Muscle of leg (tissue), 11 donors: ENCODE measurements around the gene KANSL1. TPM values are rescaled to one million over a fixed set of nuclear protein-coding genes. Genes with fewer than 3 reads are reported as not detected.
"Not testable (repeated sequence)": the region's sequence is repeated elsewhere in the genome, so short reads cannot be mapped to it uniquely, and the experiment has no call there.

Experiments
- DNase-seq: peaks from one replicate; pipeline ENCODE4 v3.0.0; 2013
- H3K27ac ChIP-seq: one replicate; pipeline ENCODE4 v1.5.1; 2013; ENCODE audit warnings: mild to moderate bottlenecking, low read length, control low read depth
- H3K27me3 ChIP-seq: one replicate; pipeline ENCODE4 v1.6.1; 2013; ENCODE audit warnings: low read length; ENCODE audit not compliant: control insufficient read depth, insufficient read depth
- H3K36me3 ChIP-seq: one replicate; pipeline ENCODE4 v1.6.1; 2013; ENCODE audit warnings: low read length; ENCODE audit not compliant: control insufficient read depth, insufficient read depth
- H3K4me1 ChIP-seq: one replicate; pipeline ENCODE4 v1.6.1; 2013; ENCODE audit warnings: low read length; ENCODE audit not compliant: control insufficient read depth, insufficient read depth
- H3K4me3 ChIP-seq: one replicate; pipeline ENCODE4 v1.5.1; 2013; ENCODE audit warnings: low read length, control low read depth
- H3K9me3 ChIP-seq: replicated peaks from 2 replicates; pipeline ENCODE4 v1.6.1; 2013; ENCODE audit warnings: low read depth, low read length; ENCODE audit not compliant: control insufficient read depth
- WGBS: methylation state at CpG from one replicate; pipeline ENCODE4 v1.1.5; 2013; ENCODE audit warnings: missing lambda C conversion rate; ENCODE audit not compliant: insufficient coverage; 5-methylcytosine and 5-hydroxymethylcytosine counted together
- polyA plus RNA-seq, 8 donors: library from polyadenylated mRNA; unstranded; fragments of 120-200 nt; gene quantifications; one replicate each; pipeline versions ENCODE4 v1.2.1 to v1.2.3, GENCODE V29; 2013; ENCODE audit warnings: inconsistent platforms in 1 of 8, low replicate concordance in 1 of 8; ENCODE audit not compliant: insufficient read length in 8 of 8, insufficient read depth in 1 of 8
- total RNA-seq: library from RNA; stranded (reverse); fragments of 120-200 nt; gene quantifications from one replicate; pipeline ENCODE4 v1.2.4, GENCODE V29; 2013

The KANSL1 gene
- total and polyA plus RNA-seq, 9 donors, result 27.9 to 76.6 (median 32.2) TPM

DNA sequence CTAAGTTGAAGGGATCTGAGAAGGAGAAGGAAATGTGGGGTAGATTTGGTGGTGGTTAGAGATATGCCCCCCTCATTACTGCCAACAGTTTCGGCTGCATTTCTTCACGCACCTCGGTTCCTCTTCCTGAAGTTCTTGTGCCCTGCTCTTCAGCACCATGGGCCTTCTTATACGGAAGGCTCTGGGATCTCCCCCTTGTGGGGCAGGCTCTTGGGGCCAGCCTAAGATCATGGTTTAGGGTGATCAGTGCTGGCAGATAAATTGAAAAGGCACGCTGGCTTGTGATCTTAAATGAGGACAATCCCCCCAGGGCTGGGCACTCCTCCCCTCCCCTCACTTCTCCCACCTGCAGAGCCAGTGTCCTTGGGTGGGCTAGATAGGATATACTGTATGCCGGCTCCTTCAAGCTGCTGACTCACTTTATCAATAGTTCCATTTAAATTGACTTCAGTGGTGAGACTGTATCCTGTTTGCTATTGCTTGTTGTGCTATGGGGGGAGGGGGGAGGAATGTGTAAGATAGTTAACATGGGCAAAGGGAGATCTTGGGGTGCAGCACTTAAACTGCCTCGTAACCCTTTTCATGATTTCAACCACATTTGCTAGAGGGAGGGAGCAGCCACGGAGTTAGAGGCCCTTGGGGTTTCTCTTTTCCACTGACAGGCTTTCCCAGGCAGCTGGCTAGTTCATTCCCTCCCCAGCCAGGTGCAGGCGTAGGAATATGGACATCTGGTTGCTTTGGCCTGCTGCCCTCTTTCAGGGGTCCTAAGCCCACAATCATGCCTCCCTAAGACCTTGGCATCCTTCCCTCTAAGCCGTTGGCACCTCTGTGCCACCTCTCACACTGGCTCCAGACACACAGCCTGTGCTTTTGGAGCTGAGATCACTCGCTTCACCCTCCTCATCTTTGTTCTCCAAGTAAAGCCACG lies 165.9 kb downstream of the KANSL1 start:
- Histone ChIP-seq H3K4me1 (peaks cover 29% of the 10 kb centered on the region), H3K9me3 (no peaks in the 10 kb centered on the region), H3K27ac (peak overlapping the region; percentile 17), H3K27me3 (no peaks in the 10 kb centered on the region), H3K4me3 (no peak overlapping the region), H3K36me3 (peaks cover 64% of the 10 kb centered on the region)
- DNase-seq, result peak; percentile 50
- WGBS, result 35% methylated on average over 4 of the region's 12 CpGs

DNA sequence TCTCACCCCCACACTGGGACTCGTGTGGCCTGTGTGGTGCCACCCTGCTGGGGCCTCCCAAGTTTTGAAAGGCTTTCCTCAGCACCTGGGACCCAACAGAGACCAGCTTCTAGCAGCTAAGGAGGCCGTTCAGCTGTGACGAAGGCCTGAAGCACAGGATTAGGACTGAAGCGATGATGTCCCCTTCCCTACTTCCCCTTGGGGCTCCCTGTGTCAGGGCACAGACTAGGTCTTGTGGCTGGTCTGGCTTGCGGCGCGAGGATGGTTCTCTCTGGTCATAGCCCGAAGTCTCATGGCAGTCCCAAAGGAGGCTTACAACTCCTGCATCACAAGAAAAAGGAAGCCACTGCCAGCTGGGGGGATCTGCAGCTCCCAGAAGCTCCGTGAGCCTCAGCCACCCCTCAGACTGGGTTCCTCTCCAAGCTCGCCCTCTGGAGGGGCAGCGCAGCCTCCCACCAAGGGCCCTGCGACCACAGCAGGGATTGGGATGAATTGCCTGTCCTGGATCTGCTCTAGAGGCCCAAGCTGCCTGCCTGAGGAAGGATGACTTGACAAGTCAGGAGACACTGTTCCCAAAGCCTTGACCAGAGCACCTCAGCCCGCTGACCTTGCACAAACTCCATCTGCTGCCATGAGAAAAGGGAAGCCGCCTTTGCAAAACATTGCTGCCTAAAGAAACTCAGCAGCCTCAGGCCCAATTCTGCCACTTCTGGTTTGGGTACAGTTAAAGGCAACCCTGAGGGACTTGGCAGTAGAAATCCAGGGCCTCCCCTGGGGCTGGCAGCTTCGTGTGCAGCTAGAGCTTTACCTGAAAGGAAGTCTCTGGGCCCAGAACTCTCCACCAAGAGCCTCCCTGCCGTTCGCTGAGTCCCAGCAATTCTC lies 166.8 kb downstream of the KANSL1 start:
- Histone ChIP-seq H3K4me1 (peaks cover 29% of the 10 kb centered on the region), H3K36me3 (peaks cover 58% of the 10 kb centered on the region), H3K4me3 (no peak overlapping the region), H3K27ac (no peak overlapping the region), H3K27me3 (no peaks in the 10 kb centered on the region), H3K9me3 (no peaks in the 10 kb centered on the region)
- 72% methylated on average over 14 of the region's 17 CpGs for WGBS
- DNase-seq, result peak; percentile 61

DNA sequence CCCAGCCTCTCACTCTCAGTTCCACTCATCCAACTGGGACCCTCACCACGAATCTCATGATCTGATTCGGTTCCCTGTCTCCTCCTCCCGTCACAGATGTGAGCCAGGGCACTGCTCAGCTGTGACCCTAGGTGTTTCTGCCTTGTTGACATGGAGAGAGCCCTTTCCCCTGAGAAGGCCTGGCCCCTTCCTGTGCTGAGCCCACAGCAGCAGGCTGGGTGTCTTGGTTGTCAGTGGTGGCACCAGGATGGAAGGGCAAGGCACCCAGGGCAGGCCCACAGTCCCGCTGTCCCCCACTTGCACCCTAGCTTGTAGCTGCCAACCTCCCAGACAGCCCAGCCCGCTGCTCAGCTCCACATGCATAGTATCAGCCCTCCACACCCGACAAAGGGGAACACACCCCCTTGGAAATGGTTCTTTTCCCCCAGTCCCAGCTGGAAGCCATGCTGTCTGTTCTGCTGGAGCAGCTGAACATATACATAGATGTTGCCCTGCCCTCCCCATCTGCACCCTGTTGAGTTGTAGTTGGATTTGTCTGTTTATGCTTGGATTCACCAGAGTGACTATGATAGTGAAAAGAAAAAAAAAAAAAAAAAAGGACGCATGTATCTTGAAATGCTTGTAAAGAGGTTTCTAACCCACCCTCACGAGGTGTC lies 167.6 kb downstream of the KANSL1 start:
- Histone ChIP-seq H3K36me3 (peaks cover 53% of the 10 kb centered on the region), H3K27me3 (no peaks in the 10 kb centered on the region), H3K27ac (no peak overlapping the region), H3K4me1 (peaks cover 29% of the 10 kb centered on the region), H3K4me3 (no peak overlapping the region), H3K9me3 (no peaks in the 10 kb centered on the region)
- 85% methylated on average over 5 of the region's 8 CpGs for WGBS
- no peak for DNase-seq

DNA sequence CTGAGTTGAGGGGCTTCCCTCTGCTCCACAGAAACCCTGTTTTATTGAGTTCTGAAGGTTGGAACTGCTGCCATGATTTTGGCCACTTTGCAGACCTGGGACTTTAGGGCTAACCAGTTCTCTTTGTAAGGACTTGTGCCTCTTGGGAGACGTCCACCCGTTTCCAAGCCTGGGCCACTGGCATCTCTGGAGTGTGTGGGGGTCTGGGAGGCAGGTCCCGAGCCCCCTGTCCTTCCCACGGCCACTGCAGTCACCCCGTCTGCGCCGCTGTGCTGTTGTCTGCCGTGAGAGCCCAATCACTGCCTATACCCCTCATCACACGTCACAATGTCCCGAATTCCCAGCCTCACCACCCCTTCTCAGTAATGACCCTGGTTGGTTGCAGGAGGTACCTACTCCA lies 168.2 kb downstream of the KANSL1 start:
- DNase-seq, result no peak
- Histone ChIP-seq H3K36me3 (peaks cover 48% of the 10 kb centered on the region), H3K27me3 (no peaks in the 10 kb centered on the region), H3K9me3 (no peaks in the 10 kb centered on the region), H3K4me1 (peaks cover 32% of the 10 kb centered on the region), H3K27ac (no peak overlapping the region), H3K4me3 (no peak overlapping the region)
- 100% methylated on average over 2 of the region's 10 CpGs for WGBS

DNA sequence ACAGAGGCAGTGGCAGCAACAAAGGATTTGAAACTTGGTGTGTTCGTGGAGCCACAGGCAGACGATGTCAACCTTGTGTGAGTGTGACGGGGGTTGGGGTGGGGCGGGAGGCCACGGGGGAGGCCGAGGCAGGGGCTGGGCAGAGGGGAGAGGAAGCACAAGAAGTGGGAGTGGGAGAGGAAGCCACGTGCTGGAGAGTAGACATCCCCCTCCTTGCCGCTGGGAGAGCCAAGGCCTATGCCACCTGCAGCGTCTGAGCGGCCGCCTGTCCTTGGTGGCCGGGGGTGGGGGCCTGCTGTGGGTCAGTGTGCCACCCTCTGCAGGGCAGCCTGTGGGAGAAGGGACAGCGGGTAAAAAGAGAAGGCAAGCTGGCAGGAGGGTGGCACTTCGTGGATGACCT lies 168.6 kb downstream of the KANSL1 start:
- DNase-seq, result no peak

DNA sequence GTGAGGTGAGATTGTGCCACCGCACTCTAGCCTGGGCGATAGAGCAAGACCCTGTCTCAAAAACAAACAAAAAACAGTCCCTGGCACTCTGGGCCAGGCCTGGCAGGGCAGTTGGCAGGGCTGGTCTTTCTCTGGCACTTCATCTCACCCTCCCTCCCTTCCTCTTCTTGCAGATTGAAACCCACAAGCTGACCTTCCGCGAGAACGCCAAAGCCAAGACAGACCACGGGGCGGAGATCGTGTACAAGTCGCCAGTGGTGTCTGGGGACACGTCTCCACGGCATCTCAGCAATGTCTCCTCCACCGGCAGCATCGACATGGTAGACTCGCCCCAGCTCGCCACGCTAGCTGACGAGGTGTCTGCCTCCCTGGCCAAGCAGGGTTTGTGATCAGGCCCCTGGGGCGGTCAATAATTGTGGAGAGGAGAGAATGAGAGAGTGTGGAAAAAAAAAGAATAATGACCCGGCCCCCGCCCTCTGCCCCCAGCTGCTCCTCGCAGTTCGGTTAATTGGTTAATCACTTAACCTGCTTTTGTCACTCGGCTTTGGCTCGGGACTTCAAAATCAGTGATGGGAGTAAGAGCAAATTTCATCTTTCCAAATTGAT lies 169.3 kb downstream of the KANSL1 start:
- no peak for DNase-seq
- H3K27me3 ChIP-seq, result no peaks in the 10 kb centered on the region
- H3K4me3 ChIP-seq, result no peak overlapping the region
- no peaks in the 10 kb centered on the region for H3K9me3 ChIP-seq
- WGBS, result 91% methylated on average over 15 of the region's 24 CpGs
- H3K36me3 ChIP-seq, result peaks cover 44% of the 10 kb centered on the region
- H3K27ac ChIP-seq, result no peak overlapping the region
- peaks cover 32% of the 10 kb centered on the region for H3K4me1 ChIP-seq

More for the DNA sequence above, 168.6 kb downstream of the KANSL1 start:
- Histone ChIP-seq H3K4me3 (no peak overlapping the region), H3K27ac (no peak overlapping the region), H3K4me1 (peaks cover 34% of the 10 kb centered on the region), H3K9me3 (no peaks in the 10 kb centered on the region), H3K27me3 (no peaks in the 10 kb centered on the region), H3K36me3 (peaks cover 48% of the 10 kb centered on the region)
- WGBS, result 79% methylated on average over 10 of the region's 14 CpGs

DNA sequence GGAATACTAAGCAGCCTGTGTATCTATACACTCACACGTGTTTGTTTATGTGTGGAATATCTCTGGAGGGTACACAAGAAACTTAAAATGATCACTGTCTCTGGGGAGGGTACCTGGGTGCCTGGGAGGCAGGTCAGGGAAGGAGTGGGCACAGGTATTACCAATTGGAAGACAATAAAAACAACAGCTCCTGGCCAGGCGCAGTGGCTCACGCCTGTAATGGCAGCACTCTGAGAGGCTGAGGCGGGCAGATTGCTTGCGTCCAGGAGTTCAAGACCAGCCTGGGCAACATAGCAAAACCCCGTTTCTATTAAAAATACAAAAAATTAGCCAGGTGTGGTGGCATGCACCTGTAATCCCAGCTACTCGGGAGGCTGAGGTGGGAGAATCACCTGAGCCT lies 169.9 kb downstream of the KANSL1 start:
- not testable (repeated sequence) for H3K4me3 ChIP-seq, H3K9me3 ChIP-seq, H3K27me3 ChIP-seq, DNase-seq, H3K27ac ChIP-seq
- Histone ChIP-seq H3K36me3 (peaks cover 40% of the 10 kb centered on the region), H3K4me1 (peaks cover 29% of the 10 kb centered on the region)
- WGBS, result 86% methylated on average over 1 of the region's 7 CpGs

DNA sequence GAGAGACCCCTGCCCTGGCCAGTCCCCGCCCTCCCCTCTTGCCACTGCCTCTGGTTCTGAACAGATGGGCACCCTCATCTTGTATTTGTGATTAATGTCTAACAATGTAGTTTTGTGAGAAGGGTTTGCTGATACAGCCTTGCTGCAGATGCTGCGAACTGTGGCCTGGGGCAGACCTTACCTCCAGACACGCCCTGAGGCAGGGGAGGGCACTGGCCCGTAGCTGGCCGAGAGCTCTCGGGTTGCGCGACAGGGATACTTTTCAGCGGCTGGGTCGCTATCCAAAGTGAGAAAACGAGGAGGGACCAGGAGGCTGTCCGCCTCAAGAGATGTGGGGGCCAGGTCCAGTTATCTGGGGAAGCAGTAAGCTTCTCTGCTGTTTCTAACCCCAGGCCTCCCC lies 172.2 kb downstream of the KANSL1 start:
- peaks cover 15% of the 10 kb centered on the region for H3K4me1 ChIP-seq
- DNase-seq, result no peak
- WGBS, result 65% methylated on average over 11 of the region's 12 CpGs
- no peak overlapping the region for H3K4me3 ChIP-seq
- no peak overlapping the region for H3K27ac ChIP-seq
- H3K27me3 ChIP-seq, result no peaks in the 10 kb centered on the region
- H3K36me3 ChIP-seq, result peaks cover 25% of the 10 kb centered on the region
- no peaks in the 10 kb centered on the region for H3K9me3 ChIP-seq

DNA sequence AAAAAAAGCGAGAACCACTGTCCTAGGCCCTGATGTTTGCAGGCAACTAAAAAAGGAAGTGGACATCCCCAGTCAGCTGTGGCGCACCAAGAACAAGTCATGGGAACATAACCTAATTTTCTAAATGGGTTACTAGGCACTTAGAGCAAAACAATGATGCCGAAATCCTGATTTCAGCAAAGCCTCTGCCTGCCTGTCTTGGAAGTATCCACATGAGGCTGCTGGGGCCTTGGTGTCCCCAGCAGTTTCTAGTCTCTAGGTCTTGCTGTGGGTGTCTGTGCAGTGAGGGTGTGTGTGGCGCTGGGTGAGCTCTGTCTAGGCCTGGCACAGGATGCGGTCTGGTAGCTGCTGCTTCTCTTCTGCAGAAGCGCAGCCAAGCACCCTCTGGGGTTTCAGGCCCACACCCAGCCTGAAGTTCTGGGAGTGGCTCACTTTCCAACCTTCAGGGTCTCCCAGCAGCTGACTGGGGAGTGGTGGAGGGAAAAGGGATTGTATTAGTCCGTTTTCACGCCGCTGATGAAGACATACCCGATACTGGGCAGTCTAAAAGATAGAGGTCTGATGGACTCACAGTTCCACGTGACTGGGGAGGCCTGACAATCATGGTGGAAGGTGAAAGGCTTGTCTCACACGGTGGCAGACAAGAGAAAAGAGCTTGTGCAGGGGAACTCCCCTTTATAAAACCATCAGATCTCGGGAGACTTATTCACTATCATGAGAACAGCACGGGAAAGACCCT lies 173.0 kb downstream of the KANSL1 start:
- no peak for DNase-seq
- WGBS, result 79% methylated on average over 10 of the region's 14 CpGs
- Histone ChIP-seq H3K4me1 (peaks cover 14% of the 10 kb centered on the region), H3K27ac (no peak overlapping the region), H3K36me3 (peaks cover 18% of the 10 kb centered on the region), H3K27me3 (no peaks in the 10 kb centered on the region), H3K4me3 (no peak overlapping the region), H3K9me3 (no peaks in the 10 kb centered on the region)
